ENCODE data around the gene ANKZF1. TPM values are rescaled to one million over a fixed set of nuclear protein-coding genes. Genes with fewer than 3 reads are reported as not detected.
A peak's percentile ranks its signal among the peaks of the same experiment; 100 is the strongest.

The ANKZF1 gene
- total and polyA plus RNA-seq, 10 of the 15 experiments (the other 5 are each of a cell fraction or from before 2014, with no cell fraction given) = 3.1 to 104 (median 35.0) TPM

DNA sequence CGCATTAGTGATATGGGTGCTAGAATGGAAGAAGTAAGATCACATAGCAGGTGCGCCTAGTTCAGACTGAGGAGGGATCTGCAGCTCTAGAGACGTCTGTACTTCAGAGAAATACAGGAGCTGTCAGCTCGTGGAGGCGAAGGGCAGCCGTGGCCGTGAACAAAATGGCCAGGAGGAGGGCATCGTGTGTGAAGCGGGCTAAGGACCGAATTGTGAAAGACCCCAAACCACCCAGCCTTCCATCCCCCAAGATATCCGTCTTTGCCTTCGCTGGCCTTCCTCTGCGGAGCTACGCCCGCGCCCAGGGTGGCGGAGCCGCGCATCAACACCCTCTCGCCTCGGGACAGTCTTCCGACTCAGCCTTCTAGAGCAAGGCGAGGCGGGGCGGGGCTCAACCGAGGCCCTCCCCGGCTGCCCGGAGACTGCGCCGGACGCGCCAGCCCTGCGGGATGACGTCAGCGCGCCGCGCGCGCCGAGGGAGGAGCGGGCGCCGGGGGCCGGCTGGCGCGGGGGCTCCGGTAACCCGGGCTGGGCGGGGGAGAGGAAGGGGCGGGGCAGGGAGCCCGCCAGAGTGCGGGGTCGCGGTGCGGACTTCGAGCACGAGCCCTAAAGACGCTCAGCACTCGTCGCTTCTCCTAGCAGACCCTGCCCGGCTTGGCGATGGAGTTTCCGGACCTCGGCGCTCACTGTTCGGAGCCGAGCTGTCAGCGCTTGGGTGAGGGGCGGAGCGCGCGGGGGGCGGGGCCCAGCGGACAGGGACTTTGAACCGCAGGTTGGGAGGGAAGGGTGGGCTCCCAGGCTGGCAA, 23.1 kb upstream of the ANKZF1 start, which contains the start of gene ZFAND2B:
ZFAND2B (plus strand) TSS at position 455 of the 806 bp plus-strand sequence; CDS start at position 661, 206 bp downstream.
- in situ Hi-C loops (cut with MboI) = loop anchor here (5.0 kb wide), 1 partner anchor 34 kb away; the partner anchor contains the start of gene SLC23A3
- CTCF ChIA-PET = interaction anchor here (0.6 to 2.1 kb wide), 14 partner anchors 8 to 88 kb away, joined by 3 to 19 read pairs (median 4); partner anchors contain the start of genes ANKZF1, ATG9A, CNPPD1 and NHEJ1
- H3K4me1 ChIP-seq (ENCODE audit: control insufficient read depth, insufficient read depth, low read length) = peaks cover 8% of the 10 kb centered on the region
- TF ChIP-seq HDGF (IDR thresholded peaks at IDR 0.05) (0 out of 2 replicates have a peak, but pooled peaks have one; percentile 40), POLR2AphosphoS5 (IDR thresholded peaks at IDR 0.05; ENCODE audit: low read length) (peak; percentile 97), SMC3 (IDR thresholded peaks at IDR 0.05; ENCODE audit: borderline replicate concordance, low read length) (no peak), ZNF384 (IDR thresholded peaks at IDR 0.05; ENCODE audit: borderline replicate concordance, low read depth, low read length) (no peak), BACH1 (IDR thresholded peaks at IDR 0.05; ENCODE audit: borderline replicate concordance) (peak; percentile 79; the same call in 1 of the 2 replicates), NFYA (IDR thresholded peaks at IDR 0.05; ENCODE audit: borderline replicate concordance, low read depth, low read length) (no peak), ZNF592 (IDR thresholded peaks at IDR 0.05) (0 out of 2 replicates have a peak, but pooled peaks have one; percentile 22)
- TF ChIP-seq, protein P1, sequence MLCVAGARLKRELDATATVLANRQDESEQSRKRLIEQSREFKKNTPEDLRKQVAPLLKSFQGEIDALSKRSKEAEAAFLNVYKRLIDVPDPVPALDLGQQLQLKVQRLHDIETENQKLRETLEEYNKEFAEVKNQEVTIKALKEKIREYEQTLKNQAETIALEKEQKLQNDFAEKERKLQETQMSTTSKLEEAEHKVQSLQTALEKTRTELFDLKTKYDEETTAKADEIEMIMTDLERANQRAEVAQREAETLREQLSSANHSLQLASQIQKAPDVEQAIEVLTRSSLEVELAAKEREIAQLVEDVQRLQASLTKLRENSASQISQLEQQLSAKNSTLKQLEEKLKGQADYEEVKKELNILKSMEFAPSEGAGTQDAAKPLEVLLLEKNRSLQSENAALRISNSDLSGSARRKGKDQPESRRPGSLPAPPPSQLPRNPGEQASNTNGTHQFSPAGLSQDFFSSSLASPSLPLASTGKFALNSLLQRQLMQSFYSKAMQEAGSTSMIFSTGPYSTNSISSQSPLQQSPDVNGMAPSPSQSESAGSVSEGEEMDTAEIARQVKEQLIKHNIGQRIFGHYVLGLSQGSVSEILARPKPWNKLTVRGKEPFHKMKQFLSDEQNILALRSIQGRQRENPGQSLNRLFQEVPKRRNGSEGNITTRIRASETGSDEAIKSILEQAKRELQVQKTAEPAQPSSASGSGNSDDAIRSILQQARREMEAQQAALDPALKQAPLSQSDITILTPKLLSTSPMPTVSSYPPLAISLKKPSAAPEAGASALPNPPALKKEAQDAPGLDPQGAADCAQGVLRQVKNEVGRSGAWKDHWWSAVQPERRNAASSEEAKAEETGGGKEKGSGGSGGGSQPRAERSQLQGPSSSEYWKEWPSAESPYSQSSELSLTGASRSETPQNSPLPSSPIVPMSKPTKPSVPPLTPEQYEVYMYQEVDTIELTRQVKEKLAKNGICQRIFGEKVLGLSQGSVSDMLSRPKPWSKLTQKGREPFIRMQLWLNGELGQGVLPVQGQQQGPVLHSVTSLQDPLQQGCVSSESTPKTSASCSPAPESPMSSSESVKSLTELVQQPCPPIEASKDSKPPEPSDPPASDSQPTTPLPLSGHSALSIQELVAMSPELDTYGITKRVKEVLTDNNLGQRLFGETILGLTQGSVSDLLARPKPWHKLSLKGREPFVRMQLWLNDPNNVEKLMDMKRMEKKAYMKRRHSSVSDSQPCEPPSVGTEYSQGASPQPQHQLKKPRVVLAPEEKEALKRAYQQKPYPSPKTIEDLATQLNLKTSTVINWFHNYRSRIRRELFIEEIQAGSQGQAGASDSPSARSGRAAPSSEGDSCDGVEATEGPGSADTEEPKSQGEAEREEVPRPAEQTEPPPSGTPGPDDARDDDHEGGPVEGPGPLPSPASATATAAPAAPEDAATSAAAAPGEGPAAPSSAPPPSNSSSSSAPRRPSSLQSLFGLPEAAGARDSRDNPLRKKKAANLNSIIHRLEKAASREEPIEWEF (IDR thresholded peaks at IDR 0.05; ENCODE audit: insufficient replicate concordance, low read depth, low read length) = no peak
- TF ChIP-seq, protein P2, sequence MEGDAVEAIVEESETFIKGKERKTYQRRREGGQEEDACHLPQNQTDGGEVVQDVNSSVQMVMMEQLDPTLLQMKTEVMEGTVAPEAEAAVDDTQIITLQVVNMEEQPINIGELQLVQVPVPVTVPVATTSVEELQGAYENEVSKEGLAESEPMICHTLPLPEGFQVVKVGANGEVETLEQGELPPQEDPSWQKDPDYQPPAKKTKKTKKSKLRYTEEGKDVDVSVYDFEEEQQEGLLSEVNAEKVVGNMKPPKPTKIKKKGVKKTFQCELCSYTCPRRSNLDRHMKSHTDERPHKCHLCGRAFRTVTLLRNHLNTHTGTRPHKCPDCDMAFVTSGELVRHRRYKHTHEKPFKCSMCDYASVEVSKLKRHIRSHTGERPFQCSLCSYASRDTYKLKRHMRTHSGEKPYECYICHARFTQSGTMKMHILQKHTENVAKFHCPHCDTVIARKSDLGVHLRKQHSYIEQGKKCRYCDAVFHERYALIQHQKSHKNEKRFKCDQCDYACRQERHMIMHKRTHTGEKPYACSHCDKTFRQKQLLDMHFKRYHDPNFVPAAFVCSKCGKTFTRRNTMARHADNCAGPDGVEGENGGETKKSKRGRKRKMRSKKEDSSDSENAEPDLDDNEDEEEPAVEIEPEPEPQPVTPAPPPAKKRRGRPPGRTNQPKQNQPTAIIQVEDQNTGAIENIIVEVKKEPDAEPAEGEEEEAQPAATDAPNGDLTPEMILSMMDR (IDR thresholded peaks at IDR 0.05 in 2 of 3, conservative IDR thresholded peaks at IDR 0.05 in 1 of 3; ENCODE audit: control insufficient read depth in 2 of 3, extremely low read depth in 1 of 3, insufficient read depth in 1 of 3, low read depth in 3 of 3, low read length in 3 of 3) = peak in 2 of 3 experiments; percentile 9 to 14; a peak in 1 of 6 replicates

More for the DNA sequence above, 23.1 kb upstream of the ANKZF1 start, which contains the start of gene ZFAND2B:
- FAIRE-seq = peak; percentile 49
- ChIA-PET SMC1A (ENCODE audit: uncharacterized antibody, unreplicated experiment) (interaction anchor here (1.0 to 3.1 kb wide), 13 partner anchors 10 to 89 kb away, joined by 3 to 14 read pairs (median 5); partner anchors contain the start of genes ABCB6, CNPPD1, GLB1L and SLC23A3), POLR2A (interaction anchor here (0.6 to 4.0 kb wide), 24 partner anchors 11 to 635 kb away, joined by 3 to 47 read pairs (median 5); partner anchors contain the start of genes ANKZF1, ATG9A, CNPPD1 and DNPEP), RAD21 (ENCODE audit: unreplicated experiment) (interaction anchor here (0.7 to 2.9 kb wide), 14 partner anchors 10 to 88 kb away, joined by 3 to 21 read pairs (median 6); partner anchors contain the start of genes CNPPD1, DNAJB2, GLB1L and SLC23A3)
- Histone ChIP-seq H3K36me3 (ENCODE audit: control insufficient read depth in 2 of 2, insufficient read depth in 2 of 2, low read length in 1 of 2) (peaks cover 0 to 4% of the 10 kb centered on the region in 2 experiments; a peak in 1 of 4 replicates), H2AFZ (ENCODE audit: control insufficient read depth, low read depth, low read length) (peak within 1 kb of the TSS; percentile 96), H4K20me1 (ENCODE audit: control insufficient read depth, insufficient read depth) (no peaks in the 10 kb centered on the region), H3K4me2 (ENCODE audit: control insufficient read depth, insufficient read depth) (peak within 1 kb of the TSS; percentile 92), H3K27ac (ENCODE audit: control insufficient read depth, insufficient read depth) (peak within 1 kb of the TSS; percentile 72), H3K79me2 (ENCODE audit: control insufficient read depth, insufficient read depth, low read length) (no peaks in the 10 kb centered on the region; the same call in 1 of the 2 replicates), H3K4me3 (peak within 1 kb of the TSS; percentile 50), H3K9ac (ENCODE audit: control insufficient read depth, insufficient read depth, low read length) (peak within 1 kb of the TSS; percentile 67), H3K9me3 (replicated peaks; ENCODE audit: control insufficient read depth, insufficient read depth, low read length) (no peaks in the 10 kb centered on the region), H3K27me3 (replicated peaks in 1 of 2; ENCODE audit: control insufficient read depth in 2 of 2, insufficient read depth in 2 of 2, low read length in 1 of 2) (no peaks in the 10 kb centered on the region)
- peak; percentile 99 for ATAC-seq
- DNase-seq (ENCODE audit: low read depth, low spot score) = peak; percentile 52
- under 1% methylated on average over 38 of the region's 76 CpGs for WGBS (ENCODE audit: insufficient coverage, insufficient replicate concordance, low lambda C conversion rate, missing lambda C conversion rate)
- intact Hi-C loops (cut with micrococcal nuclease; ENCODE audit: unreplicated experiment) = loop anchor here (2.0 to 5.0 kb wide), 2 partner anchors 30 to 71 kb away; partner anchors contain the start of genes CNPPD1 and DNAJB2
- TSS peak; percentile 94 for BruUV-seq (replicated peaks)
